ENCODE results near the gene GMPR2.
"Not testable (repeated sequence)": the region's sequence is repeated elsewhere in the genome, so short reads cannot be mapped to it uniquely, and the experiment has no call there.

DNA sequence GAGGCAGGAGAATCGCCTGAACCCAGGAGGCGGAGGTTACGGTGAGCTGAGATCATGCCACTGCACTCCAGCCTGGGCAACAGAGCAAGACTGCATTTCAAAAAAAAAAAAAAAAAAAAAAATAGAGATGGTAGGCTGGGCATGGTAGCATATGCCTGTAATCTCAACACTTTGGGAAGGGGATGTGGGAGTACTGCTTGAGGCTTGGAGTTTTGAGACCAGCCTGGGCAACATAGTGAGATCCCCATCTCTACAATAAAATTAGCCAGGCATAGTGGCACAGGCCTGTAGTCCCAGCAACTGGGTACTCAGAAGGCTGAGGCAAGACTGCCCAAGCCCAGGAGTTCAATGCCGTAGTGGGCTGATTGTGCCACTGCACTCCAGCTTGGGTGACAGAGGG, 9.7 kb upstream of the GMPR2 start:
- not testable (repeated sequence) for TF ChIP-seq CTCF (conservative IDR thresholded peaks at IDR 0.05; ENCODE audit: low read depth, low read length); EZH2phosphoT487 (IDR thresholded peaks at IDR 0.05; ENCODE audit: borderline replicate concordance, low read length); EZH2 (IDR thresholded peaks at IDR 0.05; ENCODE audit: low read length, unreplicated experiment)
